Measurements from ENCODE around the gene ABHD17A. TPM values are rescaled to one million over a fixed set of nuclear protein-coding genes. Genes with fewer than 3 reads are reported as not detected.

The ABHD17A gene
- polyA plus RNA-seq, 1 of the 3 experiments (the other 2 are of a cell fraction), result 61.1 TPM

GRCh38 chr19:1911995-1912394 is 26.7 kb upstream of the ABHD17A start:
- Histone ChIP-seq H3K79me2 (ENCODE audit: insufficient read depth) (peaks cover 81% of the 10 kb centered on the region), H3K9me3 (no peaks in the 10 kb centered on the region), H3K36me3 (replicated peaks in 1 of 2; ENCODE audit: control insufficient read depth in 1 of 2, insufficient read depth in 2 of 2, low read length in 1 of 2) (peaks cover 0 to 24% of the 10 kb centered on the region in 2 experiments), H3K9me2 (no peaks in the 10 kb centered on the region), H2AFZ (ENCODE audit: low read depth) (no peak overlapping the region), H3K4me2 (no peak overlapping the region), H3K27me3 (ENCODE audit: insufficient read depth) (no peaks in the 10 kb centered on the region), H4K20me1 (ENCODE audit: insufficient read depth) (peaks cover 51% of the 10 kb centered on the region), H3K9ac (no peak overlapping the region), H3K4me3 (ENCODE audit: low read depth in 2 of 2, low read length in 1 of 2) (no peak overlapping the region), H3K4me1 (ENCODE audit: control insufficient read depth in 1 of 2, insufficient read depth in 2 of 2, low read depth in 1 of 2, low read length in 1 of 2) (peaks cover 0 to 11% of the 10 kb centered on the region in 2 experiments; a peak in 1 of 4 replicates), H3K27ac (ENCODE audit: low read depth in 2 of 2, low read length in 1 of 2) (no peak overlapping the region), H3F3A (replicated peaks; ENCODE audit: insufficient read depth) (no peaks in the 10 kb centered on the region)
- TF ChIP-seq USF1 (IDR thresholded peaks at IDR 0.05; ENCODE audit: borderline replicate concordance, low read depth), result no peak
- TF ChIP-seq FOXM1 (IDR thresholded peaks at IDR 0.05; ENCODE audit: low read depth), result no peak
- no peak for TF ChIP-seq EP300 (IDR thresholded peaks at IDR 0.05; ENCODE audit: borderline replicate concordance in 1 of 2, low read depth in 1 of 2, low read length in 1 of 2)
- TF ChIP-seq MAX (IDR thresholded peaks at IDR 0.05; ENCODE audit: low read depth), result no peak
- TF ChIP-seq RFX5 (IDR thresholded peaks at IDR 0.05; ENCODE audit: low read length), result no peak
- TF ChIP-seq MXI1 (IDR thresholded peaks at IDR 0.05; ENCODE audit: low read depth, low read length), result no peak
- no peak for TF ChIP-seq ELF1 (IDR thresholded peaks at IDR 0.05)
- TF ChIP-seq EZH2phosphoT487 (IDR thresholded peaks at IDR 0.05; ENCODE audit: borderline replicate concordance, low read depth), result no peak
- no peak for TF ChIP-seq GATA2 (CRISPR knock-in tag; IDR thresholded peaks at IDR 0.05)
- TF ChIP-seq YY1 (IDR thresholded peaks at IDR 0.05; ENCODE audit: low read depth), result no peak
- no peak for TF ChIP-seq IRF3 (IDR thresholded peaks at IDR 0.05; ENCODE audit: low read depth, low read length)
- no peak for TF ChIP-seq RCOR1 (IDR thresholded peaks at IDR 0.05; ENCODE audit: low read length)
- TF ChIP-seq ZBTB33 (IDR thresholded peaks at IDR 0.05; ENCODE audit: borderline replicate concordance, low read depth), result no peak
- TF ChIP-seq POLR2AphosphoS5 (IDR thresholded peaks at IDR 0.05; ENCODE audit: low read depth, low read length), result no peak
- CTCF ChIA-PET, result interaction anchor here (1.3 to 4.2 kb wide), 2 partner anchors 17 to 47 kb away, joined by 4 to 30 read pairs; no protein-coding TSS in a partner anchor
- 100% methylated on average over 1 of the region's 37 CpGs for WGBS (ENCODE audit: low lambda C conversion rate)
- no peak for DNase-seq
- POLR2A ChIA-PET, result interaction anchor here (0.6 to 0.7 kb wide), 2 partner anchors 18 to 55 kb away, joined by 3 read pairs; no protein-coding TSS in a partner anchor
